Neural cell (in vitro differentiated cells): Measurements from ENCODE around the gene STIM1. TPM values are rescaled to one million over a fixed set of nuclear protein-coding genes. Genes with fewer than 3 reads are reported as not detected.

Source experiments
- H2AFZ ChIP-seq: fragments of 200-600, 300-800 bp; sonication (generic), shearing (Covaris generic); 2 replicates; pipeline ENCODE4 v1.6.0; 2014; ENCODE audit warnings: low read depth, mild to moderate bottlenecking, antibody characterized with exemption, low read length, moderate library complexity
- H3F3A ChIP-seq: fragments of 200-600 bp; shearing (Covaris generic); 2 replicates; pipeline ENCODE4 v1.6.1; 2016; ENCODE audit warnings: mild to moderate bottlenecking, moderate library complexity, mixed read lengths, antibody characterized with exemption, low read length; ENCODE audit not compliant: insufficient read depth, poor library complexity, severe bottlenecking
- H3K27ac ChIP-seq: fragments of 200-600, 300-800 bp; sonication (generic), shearing (Covaris generic); 2 replicates; pipeline ENCODE4 v1.5.1; 2014; ENCODE audit warnings: mild to moderate bottlenecking, low read length, moderate library complexity
- H3K27me3 ChIP-seq: fragments of 300-800, 200-600 bp; sonication (generic), shearing (Covaris generic); 2 replicates; pipeline ENCODE4 v1.6.0; 2014; ENCODE audit warnings: mild to moderate bottlenecking, low read depth, low read length, moderate library complexity; ENCODE audit not compliant: insufficient read depth
- H3K36me3 ChIP-seq: fragments of 300-800, 200-600 bp; sonication (generic), shearing (Covaris generic); 2 replicates; pipeline ENCODE4 v1.5.1; 2014; ENCODE audit warnings: mild to moderate bottlenecking, antibody characterized with exemption, low read length, moderate library complexity; ENCODE audit not compliant: insufficient read depth
- H3K4me2 ChIP-seq: fragments of 300-800, 200-600 bp; sonication (generic), shearing (Covaris generic); 2 replicates; pipeline ENCODE4 v1.6.0; 2014; ENCODE audit warnings: mild to moderate bottlenecking, low read length
- H3K4me3 ChIP-seq: fragments of 300-800, 200-600 bp; sonication (generic), shearing (Covaris generic); 2 replicates; pipeline ENCODE4 v1.5.1; 2014; ENCODE audit warnings: mild to moderate bottlenecking, low read length, moderate library complexity
- H3K79me2 ChIP-seq: fragments of 200-600 bp; shearing (Covaris generic); replicated peaks from 2 replicates; pipeline ENCODE4 v1.6.0; 2014; ENCODE audit warnings: mild to moderate bottlenecking, low read length, moderate library complexity; ENCODE audit not compliant: insufficient read depth
- H3K9ac ChIP-seq: fragments of 300-800, 200-600 bp; sonication (generic), shearing (Covaris generic); 2 replicates; pipeline ENCODE4 v1.6.1; 2016; ENCODE audit warnings: mild to moderate bottlenecking, low read length, mixed read lengths
- H3K9me2 ChIP-seq: fragments of 200-600 bp; shearing (Covaris generic); 2 replicates; pipeline ENCODE4 v1.6.1; 2016; ENCODE audit warnings: mild to moderate bottlenecking, low read length, mixed read lengths; ENCODE audit not compliant: insufficient read depth
- H3K9me3 ChIP-seq: fragments of 200-600, 300-800 bp; sonication (generic), shearing (Covaris generic); 2 replicates; pipeline ENCODE4 v1.6.1; 2016; ENCODE audit warnings: mild to moderate bottlenecking, mixed run types, low read length, moderate library complexity, mixed read lengths
- H4K20me1 ChIP-seq: fragments of 200-600 bp; shearing (Covaris generic); 2 replicates; pipeline ENCODE4 v1.6.1; 2016; ENCODE audit warnings: mild to moderate bottlenecking, mixed run types; ENCODE audit not compliant: insufficient read depth
- CTCF ChIP-seq: fragments of 450-650 bp; IDR thresholded peaks from 2 replicates; pipeline ENCODE4 v1.5.1; 2014; ENCODE audit warnings: antibody characterized with exemption, mild to moderate bottlenecking, moderate library complexity; ENCODE audit not compliant: poor library complexity, severe bottlenecking
- EP300 ChIP-seq: fragments of 450-650 bp; conservative IDR thresholded peaks from 2 replicates; pipeline ENCODE4 v1.6.1; 2014; ENCODE audit warnings: antibody characterized with exemption, mild to moderate bottlenecking, moderate library complexity; ENCODE audit not compliant: poor library complexity, severe bottlenecking
- EZH2 ChIP-seq: fragments of 200-600, 300-800 bp; shearing (Covaris generic), sonication (generic); IDR thresholded peaks from 2 replicates; pipeline ENCODE4 v1.6.1; 2014; ENCODE audit warnings: antibody characterized with exemption, low read length, borderline replicate concordance, mild to moderate bottlenecking; ENCODE audit not compliant: insufficient read depth, poor library complexity, severe bottlenecking
- MXI1 ChIP-seq: fragments of 450-650 bp; conservative IDR thresholded peaks from 2 replicates; pipeline ENCODE4 v1.6.1; 2014; ENCODE audit warnings: antibody characterized with exemption, mild to moderate bottlenecking; ENCODE audit not compliant: poor library complexity, severe bottlenecking
- POLR2AphosphoS5 ChIP-seq: IDR thresholded peaks from 2 replicates; pipeline ENCODE4 v1.6.1; 2012
- RAD21 ChIP-seq: fragments of 450-650 bp; conservative IDR thresholded peaks from 2 replicates; pipeline ENCODE4 v1.6.1; 2014; ENCODE audit warnings: antibody characterized with exemption, mild to moderate bottlenecking, moderate library complexity
- REST ChIP-seq: IDR thresholded peaks from 2 replicates; pipeline ENCODE4 v1.6.1; 2012; ENCODE audit warnings: borderline replicate concordance
- SMC3 ChIP-seq: fragments of 450-650 bp; conservative IDR thresholded peaks from 2 replicates; pipeline ENCODE4 v1.6.1; 2014; ENCODE audit warnings: antibody characterized with exemption, mild to moderate bottlenecking, moderate library complexity; ENCODE audit not compliant: poor library complexity
- TAF1 ChIP-seq: IDR thresholded peaks from 2 replicates; pipeline ENCODE4 v1.6.1; 2012; ENCODE audit warnings: low read depth
- polyA plus RNA-seq: library from polyadenylated mRNA; depleted of rRNA; stranded (reverse); fragments of >200 nt; gene quantifications from 2 replicates; pipeline ENCODE4 v1.2.3, GENCODE V29; 2014

Gene STIM1
- polyA plus RNA-seq, 1 donor from 2014 or later: 14.5 TPM

- H3F3A ChIP-seq: no peaks in the 10 kb centered on the region
- no peaks in the 10 kb centered on the region for H3K79me2 ChIP-seq
- no peaks in the 10 kb centered on the region for H4K20me1 ChIP-seq
- no peak overlapping the region for H3K4me2 ChIP-seq
- no peak overlapping the region for H2AFZ ChIP-seq
- H3K9me2 ChIP-seq: no peaks in the 10 kb centered on the region
- H3K27ac ChIP-seq: no peak overlapping the region
- H3K9ac ChIP-seq: no peak overlapping the region
- no peaks in the 10 kb centered on the region for H3K9me3 ChIP-seq
- no peaks in the 10 kb centered on the region for H3K27me3 ChIP-seq
- TF ChIP-seq CTCF (no peak), REST (no peak), MXI1 (no peak), RAD21 (no peak), TAF1 (no peak), POLR2AphosphoS5 (no peak), EP300 (no peak), SMC3 (no peak), EZH2 (no peak)
- H3K4me3 ChIP-seq: no peak overlapping the region
- H3K36me3 ChIP-seq: no peaks in the 10 kb centered on the region
Measured at GRCh38 chr11:3845670-3846069, 9.8 kb upstream of the STIM1 start.

DNA sequence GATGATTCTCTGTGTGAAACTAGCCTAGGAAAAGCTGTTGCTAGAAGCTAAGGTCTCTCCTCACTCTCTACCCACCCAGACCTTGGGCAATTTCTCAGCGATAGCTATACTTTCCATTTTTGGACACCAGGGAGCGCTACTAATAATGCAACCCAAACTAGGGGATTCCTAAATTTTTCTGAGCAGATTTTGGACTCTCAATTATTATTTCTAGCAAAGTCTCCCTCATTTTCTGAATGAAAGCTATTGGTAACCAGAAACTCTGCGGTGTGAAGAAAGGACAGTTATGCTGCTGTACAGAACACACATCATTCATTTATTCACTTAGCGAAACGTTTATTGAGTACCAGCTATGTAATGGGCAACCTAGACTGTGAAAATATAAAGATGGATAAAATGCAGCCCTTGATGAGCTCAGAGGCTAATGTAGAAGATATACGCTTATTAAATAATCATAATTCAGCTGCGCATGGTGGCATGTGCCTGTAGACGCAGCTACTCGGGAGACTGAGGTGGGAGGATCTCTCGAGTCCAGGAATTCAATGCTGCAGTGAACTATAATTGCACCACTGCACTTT lies 6.1 kb upstream of the STIM1 start:
- no peaks in the 10 kb centered on the region for H3K79me2 ChIP-seq
- no peaks in the 10 kb centered on the region for H3K9me3 ChIP-seq
- H2AFZ ChIP-seq: no peak overlapping the region
- H3K9ac ChIP-seq: no peak overlapping the region
- H3F3A ChIP-seq: no peaks in the 10 kb centered on the region
- H3K36me3 ChIP-seq: no peaks in the 10 kb centered on the region
- H3K9me2 ChIP-seq: no peaks in the 10 kb centered on the region
- no peak overlapping the region for H3K27ac ChIP-seq
- no peaks in the 10 kb centered on the region for H4K20me1 ChIP-seq
- no peak overlapping the region for H3K4me2 ChIP-seq
- TF ChIP-seq REST (no peak), POLR2AphosphoS5 (no peak), EP300 (no peak), CTCF (peak; percentile 59), MXI1 (no peak), TAF1 (no peak), SMC3 (peak; percentile 46), RAD21 (peak; percentile 31)
- H3K4me3 ChIP-seq: no peak overlapping the region
- H3K27me3 ChIP-seq: no peaks in the 10 kb centered on the region
